ENCODE results near the gene SHROOM3.

DNA sequence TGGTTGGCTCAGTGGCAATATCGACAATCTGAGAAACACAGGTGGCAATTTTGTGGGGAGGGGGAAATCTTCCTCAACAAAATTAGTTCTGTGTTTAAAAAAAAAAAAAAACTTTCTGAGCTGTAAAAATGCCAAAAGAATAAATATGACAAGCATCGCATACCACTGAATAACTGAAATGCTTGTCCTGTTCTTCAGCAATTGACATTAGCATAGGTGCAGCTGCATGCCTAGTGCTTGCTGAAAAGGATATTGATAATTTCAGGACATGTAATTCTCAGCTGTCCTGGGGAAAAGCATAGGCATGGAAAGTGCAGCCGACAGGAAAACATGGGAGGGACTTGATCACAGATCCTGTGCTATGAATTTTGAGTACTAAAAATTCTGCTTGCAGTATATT, 315.7 kb downstream of the SHROOM3 start:
- TF ChIP-seq GATA2 (IDR thresholded peaks at IDR 0.05; ENCODE audit: low read depth, low read length) (no peak), GATA3 (IDR thresholded peaks at IDR 0.05; ENCODE audit: low read depth, low read length) (no peak)

All from SH-SY5Y (cell line).